ENCODE data around the gene XK.
"Not testable (repeated sequence)": the region's sequence is repeated elsewhere in the genome, so short reads cannot be mapped to it uniquely, and the experiment has no call there.

XK gene, protein sequence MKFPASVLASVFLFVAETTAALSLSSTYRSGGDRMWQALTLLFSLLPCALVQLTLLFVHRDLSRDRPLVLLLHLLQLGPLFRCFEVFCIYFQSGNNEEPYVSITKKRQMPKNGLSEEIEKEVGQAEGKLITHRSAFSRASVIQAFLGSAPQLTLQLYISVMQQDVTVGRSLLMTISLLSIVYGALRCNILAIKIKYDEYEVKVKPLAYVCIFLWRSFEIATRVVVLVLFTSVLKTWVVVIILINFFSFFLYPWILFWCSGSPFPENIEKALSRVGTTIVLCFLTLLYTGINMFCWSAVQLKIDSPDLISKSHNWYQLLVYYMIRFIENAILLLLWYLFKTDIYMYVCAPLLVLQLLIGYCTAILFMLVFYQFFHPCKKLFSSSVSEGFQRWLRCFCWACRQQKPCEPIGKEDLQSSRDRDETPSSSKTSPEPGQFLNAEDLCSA

GRCh38 chrX:37685381-37686359 lies at the start of gene XK:
Gene XK (plus strand): TSS chrX:37685791. CDS start chrX:37685962, 171 bp downstream.
- H3K9ac ChIP-seq (ENCODE audit: low read depth in 1 of 2, low read length in 2 of 2): peak within 1 kb of the TSS; percentile 53 to 76
- H3K27ac ChIP-seq (ENCODE audit: low read depth in 2 of 2, low read length in 2 of 2): peak within 1 kb of the TSS; percentile 91 to 93
- peaks cover 0 to 15% of the 10 kb centered on the region in 2 donors for H3K4me1 ChIP-seq (ENCODE audit: control insufficient read depth in 2 of 2, insufficient read depth in 2 of 2, low read length in 2 of 2)
- H3K27me3 ChIP-seq (ENCODE audit: control insufficient read depth in 2 of 2, insufficient read depth in 2 of 2, low read length in 2 of 2): no peaks in the 10 kb centered on the region
- peak within 1 kb of the TSS; percentile 64 to 73 for H3K4me3 ChIP-seq (ENCODE audit: low read length in 2 of 2)
- H3K9me3 ChIP-seq (ENCODE audit: control insufficient read depth in 2 of 2, low read length in 2 of 2): no peaks in the 10 kb centered on the region
- H3K36me3 ChIP-seq (ENCODE audit: control insufficient read depth in 2 of 2, insufficient read depth in 2 of 2, low read length in 2 of 2): no peaks in the 10 kb centered on the region

GRCh38 chrX:37638047-37638446 lies 47.5 kb upstream of the XK start:
- Histone ChIP-seq H3K27me3 (ENCODE audit: control insufficient read depth in 2 of 2, insufficient read depth in 2 of 2, low read length in 2 of 2) (no peaks in the 10 kb centered on the region), H3K4me3 (ENCODE audit: low read length in 2 of 2) (no peak overlapping the region), H3K9ac (ENCODE audit: low read depth in 1 of 2, low read length in 2 of 2) (no peak overlapping the region), H3K9me3 (ENCODE audit: control insufficient read depth in 2 of 2, low read length in 2 of 2) (no peaks in the 10 kb centered on the region), H3K27ac (ENCODE audit: low read depth in 2 of 2, low read length in 2 of 2) (no peak overlapping the region), H3K36me3 (ENCODE audit: control insufficient read depth in 2 of 2, insufficient read depth in 2 of 2, low read length in 2 of 2) (no peaks in the 10 kb centered on the region), H3K4me1 (ENCODE audit: control insufficient read depth in 2 of 2, insufficient read depth in 2 of 2, low read length in 2 of 2) (no peaks in the 10 kb centered on the region)

GRCh38 chrX:37640142-37640541 lies 45.4 kb upstream of the XK start:
- Histone ChIP-seq H3K9ac (ENCODE audit: low read depth in 1 of 2, low read length in 2 of 2) (no peak overlapping the region), H3K4me1 (ENCODE audit: control insufficient read depth in 2 of 2, insufficient read depth in 2 of 2, low read length in 2 of 2) (no peaks in the 10 kb centered on the region), H3K36me3 (ENCODE audit: control insufficient read depth in 2 of 2, insufficient read depth in 2 of 2, low read length in 2 of 2) (no peaks in the 10 kb centered on the region), H3K27me3 (ENCODE audit: control insufficient read depth in 2 of 2, insufficient read depth in 2 of 2, low read length in 2 of 2) (no peaks in the 10 kb centered on the region), H3K27ac (ENCODE audit: low read depth in 2 of 2, low read length in 2 of 2) (no peak overlapping the region), H3K4me3 (ENCODE audit: low read length in 2 of 2) (no peak overlapping the region), H3K9me3 (ENCODE audit: control insufficient read depth in 2 of 2, low read length in 2 of 2) (no peaks in the 10 kb centered on the region)

- Histone ChIP-seq H3K9ac (ENCODE audit: low read depth in 1 of 2, low read length in 2 of 2) (no peak overlapping the region), H3K27me3 (ENCODE audit: control insufficient read depth in 2 of 2, insufficient read depth in 2 of 2, low read length in 2 of 2) (no peaks in the 10 kb centered on the region)
Observed at GRCh38 chrX:37641859-37642258, 43.7 kb upstream of the XK start.

DNA sequence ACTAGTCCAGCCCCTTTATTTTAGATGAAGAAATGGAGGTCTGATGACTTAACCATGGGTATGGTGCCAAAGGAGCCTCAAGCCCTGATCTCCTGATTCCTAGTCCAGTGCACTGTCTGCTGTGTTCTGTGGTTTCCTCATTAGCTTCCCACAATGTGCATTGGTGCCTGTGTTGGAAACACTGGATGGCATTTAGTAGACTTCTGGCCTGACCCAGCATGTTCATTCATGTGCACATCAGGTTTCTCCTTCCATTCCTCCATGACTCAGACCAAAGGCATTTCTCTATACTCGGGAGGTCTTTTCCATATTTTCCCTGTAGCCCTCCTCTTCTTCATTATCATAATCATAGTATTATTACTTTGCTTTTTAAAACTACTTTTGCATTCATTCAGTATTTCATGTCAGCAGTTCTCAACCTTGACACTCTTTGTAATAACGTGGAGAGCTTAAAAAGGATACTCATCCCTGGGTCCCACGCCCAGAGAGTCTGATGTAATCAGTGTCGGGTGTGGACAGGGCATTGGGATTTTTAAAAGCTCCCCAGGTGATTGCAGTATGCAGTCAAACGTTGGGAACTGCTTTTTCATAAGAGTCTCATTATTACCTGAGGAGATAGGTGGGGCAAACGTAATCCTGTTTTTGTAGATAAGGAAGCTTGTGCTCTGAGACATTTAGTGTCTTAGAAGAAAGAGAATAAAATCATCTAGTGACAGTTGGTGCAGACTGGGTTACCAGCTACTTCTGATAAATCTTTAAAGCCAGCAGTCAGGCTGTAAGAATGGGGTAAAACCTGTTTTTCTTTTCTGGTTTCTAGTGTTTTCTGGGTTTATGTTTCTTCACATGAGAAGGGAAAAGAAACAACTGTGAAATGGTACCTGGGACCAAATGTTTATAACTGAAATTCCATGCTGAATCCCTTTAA lies 40.9 kb upstream of the XK start:
- no peak overlapping the region for H3K27ac ChIP-seq (ENCODE audit: low read depth in 2 of 2, low read length in 2 of 2)
- no peaks in the 10 kb centered on the region for H3K36me3 ChIP-seq (ENCODE audit: control insufficient read depth in 2 of 2, insufficient read depth in 2 of 2, low read length in 2 of 2)
- no peaks in the 10 kb centered on the region for H3K4me1 ChIP-seq (ENCODE audit: control insufficient read depth in 2 of 2, insufficient read depth in 2 of 2, low read length in 2 of 2)
- H3K9me3 ChIP-seq (ENCODE audit: control insufficient read depth in 2 of 2, low read length in 2 of 2): no peaks in the 10 kb centered on the region
- no peak overlapping the region for H3K9ac ChIP-seq (ENCODE audit: low read depth in 1 of 2, low read length in 2 of 2)
- H3K27me3 ChIP-seq (ENCODE audit: control insufficient read depth in 2 of 2, insufficient read depth in 2 of 2, low read length in 2 of 2): no peaks in the 10 kb centered on the region
- no peak overlapping the region for H3K4me3 ChIP-seq (ENCODE audit: low read length in 2 of 2)

More at GRCh38 chrX:37641859-37642258, 43.7 kb upstream of the XK start:
- H3K36me3 ChIP-seq (ENCODE audit: control insufficient read depth in 2 of 2, insufficient read depth in 2 of 2, low read length in 2 of 2): no peaks in the 10 kb centered on the region
- no peak overlapping the region for H3K27ac ChIP-seq (ENCODE audit: low read depth in 2 of 2, low read length in 2 of 2)
- no peak overlapping the region for H3K4me3 ChIP-seq (ENCODE audit: low read length in 2 of 2)
- H3K9me3 ChIP-seq (ENCODE audit: control insufficient read depth in 2 of 2, low read length in 2 of 2): no peaks in the 10 kb centered on the region
- H3K4me1 ChIP-seq (ENCODE audit: control insufficient read depth in 2 of 2, insufficient read depth in 2 of 2, low read length in 2 of 2): no peaks in the 10 kb centered on the region

DNA sequence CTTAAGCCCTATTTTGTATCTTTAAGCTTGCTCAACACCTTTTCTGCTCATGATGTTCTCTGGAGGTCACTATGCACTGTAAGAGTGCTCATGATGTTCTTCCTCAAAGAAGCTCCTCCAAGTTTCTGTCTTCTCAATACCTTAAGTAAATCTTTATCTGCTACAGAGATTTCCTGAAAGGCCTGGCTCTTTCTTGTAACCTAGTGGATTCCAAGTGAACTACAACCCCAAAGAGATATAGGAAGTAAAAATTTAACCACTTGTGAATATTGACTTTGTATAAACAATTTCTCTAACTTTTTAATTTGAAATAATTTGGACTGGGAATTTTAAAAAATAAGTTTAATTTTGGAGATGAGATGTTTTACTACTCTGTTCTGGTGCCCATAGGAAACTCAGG lies 39.3 kb upstream of the XK start:
- no peaks in the 10 kb centered on the region for H3K4me1 ChIP-seq (ENCODE audit: control insufficient read depth in 2 of 2, insufficient read depth in 2 of 2, low read length in 2 of 2)
- no peaks in the 10 kb centered on the region for H3K27me3 ChIP-seq (ENCODE audit: control insufficient read depth in 2 of 2, insufficient read depth in 2 of 2, low read length in 2 of 2)
- no peak overlapping the region for H3K27ac ChIP-seq (ENCODE audit: low read depth in 2 of 2, low read length in 2 of 2)
- no peak overlapping the region for H3K9ac ChIP-seq (ENCODE audit: low read depth in 1 of 2, low read length in 2 of 2)
- no peaks in the 10 kb centered on the region for H3K9me3 ChIP-seq (ENCODE audit: control insufficient read depth in 2 of 2, low read length in 2 of 2)
- H3K4me3 ChIP-seq (ENCODE audit: low read length in 2 of 2): no peak overlapping the region
- no peaks in the 10 kb centered on the region for H3K36me3 ChIP-seq (ENCODE audit: control insufficient read depth in 2 of 2, insufficient read depth in 2 of 2, low read length in 2 of 2)

GRCh38 chrX:37650879-37651278 lies 34.7 kb upstream of the XK start:
- not testable (repeated sequence) for H3K4me1 ChIP-seq (ENCODE audit: control insufficient read depth in 2 of 2, insufficient read depth in 2 of 2, low read length in 2 of 2); H3K4me3 ChIP-seq (ENCODE audit: low read length in 2 of 2); H3K36me3 ChIP-seq (ENCODE audit: control insufficient read depth in 2 of 2, insufficient read depth in 2 of 2, low read length in 2 of 2); H3K27me3 ChIP-seq (ENCODE audit: control insufficient read depth in 2 of 2, insufficient read depth in 2 of 2, low read length in 2 of 2); H3K27ac ChIP-seq (ENCODE audit: low read depth in 2 of 2, low read length in 2 of 2); H3K9me3 ChIP-seq (ENCODE audit: control insufficient read depth in 2 of 2, low read length in 2 of 2); H3K9ac ChIP-seq (ENCODE audit: low read depth in 1 of 2, low read length in 2 of 2)

- Histone ChIP-seq H3K9ac (ENCODE audit: low read depth in 1 of 2, low read length in 2 of 2) (no peak overlapping the region), H3K27me3 (ENCODE audit: control insufficient read depth in 2 of 2, insufficient read depth in 2 of 2, low read length in 2 of 2) (no peaks in the 10 kb centered on the region), H3K4me1 (ENCODE audit: control insufficient read depth in 2 of 2, insufficient read depth in 2 of 2, low read length in 2 of 2) (no peaks in the 10 kb centered on the region), H3K9me3 (ENCODE audit: control insufficient read depth in 2 of 2, low read length in 2 of 2) (no peaks in the 10 kb centered on the region), H3K4me3 (ENCODE audit: low read length in 2 of 2) (no peak overlapping the region), H3K36me3 (ENCODE audit: control insufficient read depth in 2 of 2, insufficient read depth in 2 of 2, low read length in 2 of 2) (no peaks in the 10 kb centered on the region), H3K27ac (ENCODE audit: low read depth in 2 of 2, low read length in 2 of 2) (no peak overlapping the region)
Observed at GRCh38 chrX:37651921-37652452, 33.6 kb upstream of the XK start.

DNA sequence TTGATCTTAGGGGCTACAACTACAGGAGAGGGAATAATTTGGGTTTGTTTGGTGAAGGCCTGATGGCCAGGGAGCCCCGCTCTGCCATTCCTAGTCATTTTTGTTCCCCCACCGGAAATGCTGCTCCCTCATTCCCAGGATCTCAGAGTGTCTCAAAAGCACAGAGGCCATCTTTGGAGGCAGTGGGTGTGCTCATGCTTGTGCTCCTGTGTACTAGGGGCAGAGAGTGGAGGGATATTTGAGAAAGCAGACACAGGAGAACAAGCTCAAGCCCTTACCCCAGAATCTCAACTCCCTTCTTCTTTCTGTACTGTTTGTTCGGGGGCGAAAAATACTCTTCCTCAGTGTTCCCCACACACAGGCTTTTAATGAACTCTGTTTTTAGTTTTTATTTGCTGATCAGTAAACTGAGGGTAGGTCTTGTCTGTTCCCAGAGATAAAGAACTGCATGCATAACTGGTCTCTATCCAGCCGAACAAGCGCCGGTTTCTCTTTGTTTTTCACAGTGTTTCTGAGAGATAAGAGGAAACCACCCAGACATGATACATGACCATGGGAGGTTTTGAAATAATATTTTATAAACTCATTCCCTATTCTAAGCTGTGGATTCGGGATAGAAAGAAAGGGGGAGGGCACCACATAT lies 32.9 kb upstream of the XK start:
- Histone ChIP-seq H3K27ac (ENCODE audit: low read depth in 2 of 2, low read length in 2 of 2) (no peak overlapping the region), H3K4me1 (ENCODE audit: control insufficient read depth in 2 of 2, insufficient read depth in 2 of 2, low read length in 2 of 2) (no peaks in the 10 kb centered on the region), H3K4me3 (ENCODE audit: low read length in 2 of 2) (no peak overlapping the region), H3K9me3 (ENCODE audit: control insufficient read depth in 2 of 2, low read length in 2 of 2) (no peaks in the 10 kb centered on the region), H3K27me3 (ENCODE audit: control insufficient read depth in 2 of 2, insufficient read depth in 2 of 2, low read length in 2 of 2) (no peaks in the 10 kb centered on the region), H3K36me3 (ENCODE audit: control insufficient read depth in 2 of 2, insufficient read depth in 2 of 2, low read length in 2 of 2) (no peaks in the 10 kb centered on the region), H3K9ac (ENCODE audit: low read depth in 1 of 2, low read length in 2 of 2) (no peak overlapping the region)

All from mucosa of rectum (tissue), 2 donors.